Amniotic stem cell (primary cell): ENCODE data around the gene FGD3.
"Not testable (repeated sequence)": the region's sequence is repeated elsewhere in the genome, so short reads cannot be mapped to it uniquely, and the experiment has no call there.

Experiments
- DNase-seq: peaks from one replicate; lab custom pipeline; 2025; lab: John Stamatoyannopoulos, UW

Gene FGD3

DNA sequence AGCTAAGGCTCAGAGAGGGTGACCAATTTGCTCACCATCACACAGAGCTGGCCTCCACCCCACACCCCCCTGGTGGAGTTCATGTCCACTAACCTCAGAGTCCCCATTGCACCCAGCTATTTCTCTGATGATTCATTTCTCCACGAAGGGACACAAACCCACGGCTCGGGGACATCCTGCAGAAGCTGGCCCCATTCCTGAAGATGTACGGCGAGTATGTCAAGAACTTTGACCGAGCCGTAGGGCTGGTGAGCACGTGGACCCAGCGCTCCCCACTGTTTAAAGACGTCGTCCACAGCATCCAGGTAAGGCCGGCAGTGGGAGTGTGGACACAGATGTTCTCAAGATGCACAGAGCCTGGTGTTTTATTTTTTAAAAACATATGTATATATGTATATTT lies 58.6 kb downstream of the FGD3 start:
- no peak for DNase-seq

DNA sequence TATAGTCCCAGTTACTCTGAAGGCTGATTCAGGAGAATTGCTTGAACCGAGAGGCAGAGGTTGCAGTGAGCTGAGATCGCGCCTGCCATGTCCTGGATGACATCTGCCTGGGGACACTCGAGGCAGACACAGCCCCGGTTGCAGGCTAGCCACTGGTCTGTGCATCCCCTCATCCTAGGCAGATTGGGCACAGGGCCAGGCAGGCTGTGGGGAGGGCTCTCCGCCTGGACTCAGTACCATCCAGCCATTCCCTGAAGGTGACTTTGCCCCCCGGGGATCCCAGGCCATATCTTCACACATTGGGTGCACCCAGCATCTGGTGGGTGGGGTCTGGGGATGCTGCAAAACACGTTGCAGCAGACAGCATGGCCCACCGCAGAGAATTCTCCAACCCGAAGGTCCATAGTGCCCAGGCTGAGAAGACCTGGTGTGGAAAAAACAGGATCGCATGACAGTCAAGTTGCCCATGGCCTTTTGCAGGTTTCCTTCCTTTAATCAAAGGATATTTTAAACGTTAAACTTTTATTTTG lies 60.3 kb downstream of the FGD3 start:
- DNase-seq: no peak

- DNase-seq: no peak
Observed at GRCh38 chr9:93008457-93008856, 61.1 kb downstream of the FGD3 start.

DNA sequence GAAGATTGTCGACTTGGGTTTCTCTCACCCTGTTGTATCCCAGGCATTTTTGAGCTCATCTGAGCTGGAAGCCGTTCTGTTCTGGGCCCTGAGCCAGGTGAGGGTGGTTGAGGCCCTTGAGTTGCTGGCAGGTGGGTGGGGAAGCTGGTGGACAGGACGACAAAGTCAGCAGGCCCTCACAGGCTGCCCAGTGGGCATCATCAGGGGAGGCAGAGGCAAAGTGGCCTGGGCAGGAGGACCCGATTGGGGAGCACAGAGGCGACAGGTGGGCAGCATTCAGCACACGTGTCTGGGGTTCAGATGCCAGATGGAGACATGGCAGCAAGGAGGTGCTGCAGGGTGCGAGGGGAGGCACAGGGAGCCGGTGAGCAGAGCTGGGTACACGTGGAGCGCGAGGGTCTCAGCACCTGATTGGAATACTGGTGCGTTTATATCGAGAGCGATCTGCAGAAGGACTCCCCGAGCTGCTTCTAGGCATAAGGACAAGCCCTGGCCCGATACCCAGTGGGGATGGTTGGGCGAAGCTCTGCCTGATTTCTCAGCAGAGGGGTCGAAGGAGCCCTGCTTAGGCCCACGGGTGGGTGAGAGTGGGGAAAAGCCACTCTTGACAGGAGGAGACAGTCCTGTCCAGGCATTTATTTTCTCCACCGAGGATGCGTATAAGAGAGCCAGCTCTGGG lies 62.2 kb downstream of the FGD3 start:
- DNase-seq: no peak

GRCh38 chr9:93010056-93010455 lies 62.7 kb downstream of the FGD3 start:
- DNase-seq: no peak

DNA sequence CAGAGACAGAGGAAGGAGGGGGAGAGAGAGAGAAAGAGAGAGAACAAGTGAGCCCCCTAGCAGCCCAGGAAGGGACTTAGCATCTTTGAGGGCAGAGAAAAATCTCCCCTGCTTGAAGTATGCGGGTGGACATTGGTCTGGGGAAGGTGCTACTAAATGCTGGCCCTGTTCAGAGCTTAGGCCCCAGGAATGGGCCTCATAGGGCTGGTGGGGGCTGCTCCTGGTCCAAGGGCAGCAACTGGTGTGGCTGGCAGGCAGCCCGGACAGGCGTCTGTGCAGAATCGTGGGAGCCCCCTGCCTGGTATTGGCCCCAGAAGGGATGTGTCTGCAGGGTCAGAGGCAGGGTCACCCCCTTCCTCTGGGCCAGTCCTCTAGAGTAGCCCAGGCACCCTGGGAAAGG lies 63.4 kb downstream of the FGD3 start:
- no peak for DNase-seq

DNA sequence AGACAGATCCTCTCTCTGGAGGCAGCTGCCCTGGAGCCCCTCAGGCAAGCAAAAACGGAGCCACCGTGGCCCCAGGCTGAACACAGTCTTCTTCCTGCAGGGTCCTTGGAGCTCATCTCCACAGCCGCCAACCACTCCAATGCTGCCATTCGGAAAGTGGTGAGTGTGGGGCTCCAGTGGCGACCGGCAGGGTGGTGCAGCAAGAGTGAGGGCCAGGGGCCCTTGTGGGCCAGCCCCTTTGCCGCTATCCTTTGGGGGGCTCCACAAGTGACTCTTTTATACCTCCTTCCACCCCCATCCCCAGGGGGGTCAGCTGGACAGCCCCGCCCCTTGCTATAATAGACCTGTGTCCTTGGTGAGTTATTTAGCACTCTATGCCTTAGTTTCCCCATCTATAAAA lies 63.8 kb downstream of the FGD3 start:
- no peak for DNase-seq

DNA sequence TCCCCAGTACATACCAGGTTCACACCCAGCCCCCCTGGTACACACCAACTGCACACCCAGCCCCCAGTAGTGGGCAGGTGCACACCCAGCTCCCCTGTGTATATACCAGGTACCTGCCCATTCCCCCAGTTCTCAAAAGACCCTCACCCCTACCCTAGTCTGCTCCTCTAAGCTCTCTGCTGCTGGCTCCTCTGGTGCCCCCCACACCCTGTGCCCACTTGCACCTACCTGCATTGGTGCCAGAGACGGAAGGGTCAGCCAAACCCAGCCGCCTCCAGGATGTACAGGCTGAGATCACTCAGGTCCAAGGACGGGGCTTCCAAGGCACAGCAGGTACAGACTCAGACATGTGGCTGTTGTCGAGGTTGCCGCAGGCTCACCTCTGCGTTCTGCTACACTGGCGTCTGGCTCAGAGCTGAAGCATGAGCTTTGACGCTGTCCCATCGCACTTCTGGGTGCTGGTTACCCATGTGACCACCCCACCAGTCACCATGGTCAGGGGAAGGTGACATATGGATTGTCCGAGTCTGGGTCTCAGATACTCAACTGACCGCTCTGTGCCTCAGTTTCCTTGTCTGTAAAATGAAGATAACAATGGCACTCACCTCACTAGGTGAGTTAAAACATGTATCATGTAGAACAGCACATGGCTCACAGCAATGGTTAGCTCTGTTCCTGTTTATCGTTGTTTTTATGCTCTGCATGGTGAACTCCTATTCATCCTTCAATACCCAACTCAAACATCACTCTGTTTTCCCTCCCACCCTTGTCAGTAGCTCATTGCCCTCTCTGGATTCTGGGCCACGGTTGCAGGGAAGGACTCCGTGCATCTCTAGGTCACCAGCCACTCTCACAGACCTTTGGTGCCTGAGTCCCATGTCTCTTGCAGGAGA lies 65.9 kb downstream of the FGD3 start:
- DNase-seq: no peak

- no peak for DNase-seq
Observed at GRCh38 chr9:93013856-93014582, 66.7 kb downstream of the FGD3 start.

DNA sequence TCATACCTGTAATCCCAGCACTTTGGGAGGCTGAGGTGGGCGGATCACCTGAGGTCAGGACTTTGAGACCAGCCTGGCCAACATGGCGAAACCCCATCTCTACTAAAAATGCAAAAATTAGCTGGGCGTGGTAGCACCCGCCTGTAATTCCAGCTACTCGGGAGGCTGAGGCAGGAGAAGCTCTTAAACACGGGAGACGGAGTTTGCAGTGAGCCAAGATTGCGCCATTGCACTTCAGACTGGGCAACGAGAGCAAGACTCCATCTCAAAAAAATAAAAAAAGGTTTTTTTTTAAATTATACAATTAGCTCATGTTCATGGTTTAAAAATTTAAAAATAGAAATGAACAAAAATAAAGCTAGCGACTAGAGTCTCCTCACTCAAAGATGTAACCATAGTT lies 67.9 kb downstream of the FGD3 start:
- DNase-seq: not testable (repeated sequence)

GRCh38 chr9:93017621-93018020 lies 70.3 kb downstream of the FGD3 start:
- no peak for DNase-seq

DNA sequence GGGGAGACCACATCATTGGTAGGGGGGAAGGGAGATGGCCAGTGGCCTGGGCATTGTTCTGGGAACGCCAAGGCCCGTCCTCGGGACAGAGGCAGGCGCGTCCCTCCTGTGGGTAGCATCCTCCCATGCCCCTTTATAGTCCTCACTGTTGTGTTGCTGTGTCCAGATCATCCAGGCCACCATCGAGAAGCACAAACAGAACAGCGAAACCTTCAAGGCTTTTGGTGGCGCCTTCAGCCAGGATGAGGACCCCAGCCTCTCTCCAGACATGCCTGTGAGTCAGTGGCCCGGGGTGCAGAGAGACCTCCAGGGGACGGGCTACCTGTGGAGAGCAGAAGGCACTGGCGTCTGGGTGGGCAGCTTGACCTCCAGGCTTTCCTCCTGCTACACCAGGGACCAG lies 72.8 kb downstream of the FGD3 start:
- DNase-seq: no peak

GRCh38 chr9:93020771-93021670 lies 73.7 kb downstream of the FGD3 start:
- DNase-seq: no peak

GRCh38 chr9:93022066-93022465 lies 74.7 kb downstream of the FGD3 start:
- no peak for DNase-seq

DNA sequence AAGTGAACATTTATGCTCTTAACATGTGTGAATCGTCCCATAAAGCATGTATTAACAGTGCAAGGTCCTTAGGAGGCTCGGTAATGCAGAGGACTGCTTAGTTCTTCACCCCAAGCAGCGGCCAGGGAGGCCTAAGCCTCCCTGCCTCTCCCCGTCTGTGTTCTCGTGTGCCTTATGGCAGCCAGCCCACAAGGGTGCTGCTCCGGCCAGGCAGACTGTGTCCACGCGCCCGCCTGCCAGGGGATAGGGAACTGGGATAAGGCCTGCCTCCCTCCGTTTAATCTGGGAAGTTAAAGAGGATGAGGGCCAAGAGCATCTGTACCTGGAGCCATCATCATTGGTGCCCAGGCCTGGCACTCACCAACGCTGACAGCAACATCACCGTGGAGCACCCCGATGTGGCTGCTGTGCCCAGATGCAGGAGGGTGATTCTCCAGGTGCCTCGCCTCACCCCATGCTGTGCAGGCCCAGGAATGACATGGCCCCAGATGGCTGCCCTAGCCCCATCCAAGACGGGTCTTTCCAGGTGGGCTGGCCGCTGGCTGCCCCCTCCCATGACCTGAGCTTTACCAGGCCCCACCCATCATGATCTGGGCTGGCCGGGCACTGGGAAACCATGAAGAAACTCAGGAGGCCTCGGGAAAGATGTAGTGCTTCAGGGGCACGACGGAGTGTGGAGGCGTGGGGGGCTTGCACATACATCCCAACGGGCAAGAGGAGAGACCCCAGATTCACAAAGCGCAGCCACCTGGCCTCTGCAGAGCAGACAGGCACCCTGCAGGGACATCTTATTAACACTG lies 75.6 kb downstream of the FGD3 start:
- DNase-seq: no peak

DNA sequence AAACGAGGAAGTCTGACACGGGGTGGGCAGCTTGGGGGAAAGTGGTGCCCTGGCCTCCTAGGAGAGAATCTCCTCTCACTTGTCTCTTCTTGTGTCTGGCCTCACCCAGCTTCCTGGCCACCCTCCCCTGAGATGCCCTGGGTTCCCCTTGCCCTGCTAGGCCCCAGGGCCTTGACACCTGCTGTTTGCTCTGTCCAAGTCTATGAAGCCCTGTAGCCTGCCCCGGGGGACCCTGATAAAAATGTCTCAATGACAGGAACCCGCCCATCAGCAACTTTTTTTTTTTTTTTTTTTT lies 76.1 kb downstream of the FGD3 start:
- no peak for DNase-seq

GRCh38 chr9:93024646-93024910 lies 77.3 kb downstream of the FGD3 start:
- no peak for DNase-seq

DNA sequence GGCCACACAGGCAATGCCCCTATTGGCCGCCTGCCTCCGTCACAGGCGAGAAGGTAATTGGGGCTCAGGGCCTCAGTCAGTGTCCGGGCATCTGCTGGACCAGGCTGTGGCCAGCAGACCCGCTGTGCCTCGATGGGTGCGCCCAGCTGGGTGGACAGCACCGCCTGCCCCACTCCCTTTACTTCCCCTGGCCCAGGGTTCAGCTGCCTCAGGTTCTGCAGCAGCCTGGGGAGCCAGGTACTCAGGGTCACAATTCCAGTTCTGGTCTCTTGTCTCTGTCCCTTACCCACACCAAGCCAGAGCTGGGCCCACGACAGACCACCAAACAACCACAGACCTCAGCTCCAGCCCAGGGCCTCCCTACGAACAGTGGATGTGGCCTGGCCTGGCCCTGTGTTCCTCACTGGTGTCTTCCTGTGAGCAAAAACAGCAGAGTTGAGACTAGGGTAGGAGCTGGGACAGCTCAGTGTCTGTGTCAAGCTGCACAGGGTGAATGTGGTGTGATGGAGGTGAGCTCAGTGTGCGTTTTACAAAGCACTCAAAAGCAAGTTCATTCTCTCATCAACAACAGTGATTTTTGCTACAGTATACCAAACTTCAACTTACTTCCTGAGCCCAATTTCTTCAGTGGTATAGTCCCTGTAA lies 77.8 kb downstream of the FGD3 start:
- no peak for DNase-seq

GRCh38 chr9:93025736-93026135 lies 78.4 kb downstream of the FGD3 start:
- DNase-seq: no peak

- no peak for DNase-seq
Observed at GRCh38 chr9:93026640-93027039, 79.3 kb downstream of the FGD3 start.

DNA sequence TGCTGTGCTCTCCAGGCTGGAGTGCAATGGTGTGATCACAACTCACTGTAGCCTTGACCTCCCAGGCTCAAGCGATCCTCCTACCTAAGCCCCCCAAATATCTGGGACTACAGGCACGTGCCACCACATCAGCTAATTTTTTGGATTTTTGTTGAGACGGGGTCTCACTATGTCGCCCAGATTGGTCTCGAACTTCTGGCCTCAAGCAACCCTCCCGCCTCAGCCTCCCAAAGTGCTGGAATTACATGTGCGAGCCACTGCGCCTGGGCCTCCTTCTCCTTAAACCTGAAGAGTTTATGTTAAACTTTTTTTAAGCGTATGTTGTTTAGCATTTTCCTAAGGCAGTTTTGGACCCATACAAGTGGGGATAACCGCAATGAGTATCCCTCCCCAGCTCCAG lies 80.4 kb downstream of the FGD3 start:
- no peak for DNase-seq
